SK-N-SH (cell line): ENCODE results near the gene PTGDS. TPM values are rescaled to one million over a fixed set of nuclear protein-coding genes. Genes with fewer than 3 reads are reported as not detected.

Experiments
- CTCF ChIA-PET: fragments of 300-600, 350-600 bp; formaldehyde crosslinking; extraction: SDS; loops from one replicate; lab custom pipeline; 2021; lab: Yijun Ruan, JAX
- POLR2A ChIA-PET: fragments of 350-600 bp; sonication (Branson Sonifier 250); formaldehyde crosslinking; extraction: SDS; loops from one replicate; lab custom pipeline; 2020; ENCODE audit warnings: antibody characterized with exemption, inconsistent platforms; lab: Yijun Ruan, JAX
- DNase-seq: peaks from one replicate; pipeline ENCODE4 v3.0.0; 2012
- H2AFZ ChIP-seq: fragments of 200-600 bp; sonication (generic); 2 replicates; pipeline ENCODE4 v1.8.1; 2016; ENCODE audit warnings: antibody characterized with exemption, mild to moderate bottlenecking, low read depth
- H3F3A ChIP-seq: fragments of 200-600 bp; sonication (generic); replicated peaks from 2 replicates; pipeline ENCODE3; 2016; ENCODE audit warnings: antibody characterized with exemption, mild to moderate bottlenecking; ENCODE audit not compliant: insufficient read depth
- H3K27ac ChIP-seq, 2 experiments: fragments of 200-500 bp in 1 of 2; fragments of 200-600 bp in 1 of 2; sonication (Bioruptor generic) in 1 of 2; sonication (generic), shearing (Covaris generic) in 1 of 2; 2 replicates each; pipeline versions ENCODE4 v1.5.1 to v1.6.1; 2014 to 2016; ENCODE audit warnings: low read depth in 2 of 2, inconsistent platforms in 1 of 2, low read length in 1 of 2, mild to moderate bottlenecking in 1 of 2, mixed read lengths in 1 of 2
- H3K27me3 ChIP-seq: fragments of 200-600 bp; sonication (generic), shearing (Covaris generic); 2 replicates; pipeline ENCODE4 v1.6.1; 2016; ENCODE audit warnings: mixed run types; ENCODE audit not compliant: insufficient read depth
- H3K36me3 ChIP-seq, 2 experiments: fragments of 200-500 bp in 1 of 2; fragments of 200-600 bp in 1 of 2; sonication (Bioruptor generic) in 1 of 2; sonication (generic) in 1 of 2; replicated peaks in 1 of 2; 2 replicates each; pipeline versions ENCODE3 to v1.5.1; 2014 to 2016; ENCODE audit warnings: low read length in 1 of 2, mild to moderate bottlenecking in 1 of 2; ENCODE audit not compliant: insufficient read depth in 2 of 2, control insufficient read depth in 1 of 2
- H3K4me1 ChIP-seq, 2 experiments: fragments of 200-500 bp in 1 of 2; fragments of 200-600 bp in 1 of 2; sonication (Bioruptor generic) in 1 of 2; sonication (generic), shearing (Covaris generic) in 1 of 2; 2 replicates each; pipeline versions ENCODE4 v1.5.1 to v1.6.1; 2014 to 2016; ENCODE audit warnings: low read depth in 1 of 2, low read length in 1 of 2, mixed run types in 1 of 2; ENCODE audit not compliant: insufficient read depth in 2 of 2, control insufficient read depth in 1 of 2
- H3K4me2 ChIP-seq: fragments of 200-600 bp; sonication (generic), shearing (Covaris generic); 2 replicates; pipeline ENCODE4 v1.6.1; 2017; ENCODE audit warnings: mixed run types
- H3K4me3 ChIP-seq, 2 experiments: fragments of 200-500 bp in 1 of 2; fragments of 200-600 bp in 1 of 2; sonication (Bioruptor generic) in 1 of 2; sonication (generic), shearing (Covaris generic) in 1 of 2; 2 replicates each; pipeline versions ENCODE4 v1.5.1 to v1.8.1; 2014 to 2016; ENCODE audit warnings: low read depth in 2 of 2, inconsistent platforms in 1 of 2, low read length in 1 of 2, mild to moderate bottlenecking in 1 of 2, mixed read lengths in 1 of 2, moderate library complexity in 1 of 2
- H3K79me2 ChIP-seq: fragments of 200-600 bp; sonication (generic); 2 replicates; pipeline ENCODE4 v1.8.1; 2017; ENCODE audit warnings: mild to moderate bottlenecking; ENCODE audit not compliant: insufficient read depth
- H3K9ac ChIP-seq: fragments of 200-600 bp; sonication (generic); 2 replicates; pipeline ENCODE4 v1.6.1; 2017; ENCODE audit warnings: mixed run types
- H3K9me2 ChIP-seq: fragments of 200-600 bp; sonication (generic); 2 replicates; pipeline ENCODE4 v1.6.1; 2017; ENCODE audit warnings: mixed run types
- H3K9me3 ChIP-seq: fragments of 200-600 bp; sonication (generic); 2 replicates; pipeline ENCODE4 v1.6.1; 2017; ENCODE audit warnings: mixed run types, mild to moderate bottlenecking, moderate library complexity
- H4K20me1 ChIP-seq: fragments of 200-600 bp; sonication (generic); 2 replicates; pipeline ENCODE4 v1.6.1; 2017; ENCODE audit warnings: mild to moderate bottlenecking, mixed run types; ENCODE audit not compliant: insufficient read depth
- ELF1 ChIP-seq: IDR thresholded peaks from 2 replicates; pipeline ENCODE4 v1.4.0; 2012
- EZH2phosphoT487 ChIP-seq: fragments of 200-600 bp; sonication (generic); IDR thresholded peaks from 2 replicates; pipeline ENCODE4 v1.6.1; 2017; ENCODE audit warnings: low read depth, mixed run types, mild to moderate bottlenecking, antibody characterized with exemption, moderate library complexity, borderline replicate concordance
- JUND ChIP-seq: IDR thresholded peaks from 2 replicates; pipeline ENCODE4 v1.4.0; 2012
- NFIC ChIP-seq: IDR thresholded peaks from 2 replicates; pipeline ENCODE4 v1.4.0; 2012; ENCODE audit warnings: borderline replicate concordance
- POLR2AphosphoS5 ChIP-seq: IDR thresholded peaks from 2 replicates; pipeline ENCODE4 v1.6.1; 2012; ENCODE audit warnings: low read depth, low read length
- RXRA ChIP-seq: IDR thresholded peaks from 2 replicates; pipeline ENCODE4 v1.4.0; 2012; ENCODE audit warnings: low read depth, mild to moderate bottlenecking, borderline replicate concordance
- SMC3 ChIP-seq: IDR thresholded peaks from 2 replicates; pipeline ENCODE4 v1.6.1; 2012; ENCODE audit warnings: low read depth, low read length, improper control_type of control experiment
- TCF12 ChIP-seq: IDR thresholded peaks from 2 replicates; pipeline ENCODE4 v1.4.0; 2012
- TEAD4 ChIP-seq: IDR thresholded peaks from 2 replicates; pipeline ENCODE4 v1.4.0; 2012; ENCODE audit warnings: mild to moderate bottlenecking, borderline replicate concordance; ENCODE audit not compliant: insufficient read depth
- WGBS: methylation state at CpG from one replicate; pipeline ENCODE4 v1.1.6; 2017; ENCODE audit warnings: low lambda C conversion rate; 5-methylcytosine and 5-hydroxymethylcytosine counted together
- polyA plus RNA-seq, 3 experiments: library from polyadenylated mRNA; depleted of rRNA; stranded (reverse); fragments of >200 nt; gene quantifications; 2 replicates each; pipeline ENCODE4 v1.2.3, GENCODE V29; 2012
- TF ChIP-seq, protein P1 (sequence below): IDR thresholded peaks from 2 replicates; pipeline ENCODE4 v1.4.0; 2012; ENCODE audit warnings: low read depth, borderline replicate concordance
- TF ChIP-seq, protein P2 (sequence below): fragments of 200-600 bp; sonication (generic); IDR thresholded peaks from 2 replicates; pipeline ENCODE4 v1.6.1; 2017; ENCODE audit warnings: antibody characterized with exemption, mild to moderate bottlenecking, moderate library complexity

PTGDS gene
- polyA plus RNA-seq, 1 of the 3 experiments (the other 2 are of a cell fraction): not detected

DNA sequence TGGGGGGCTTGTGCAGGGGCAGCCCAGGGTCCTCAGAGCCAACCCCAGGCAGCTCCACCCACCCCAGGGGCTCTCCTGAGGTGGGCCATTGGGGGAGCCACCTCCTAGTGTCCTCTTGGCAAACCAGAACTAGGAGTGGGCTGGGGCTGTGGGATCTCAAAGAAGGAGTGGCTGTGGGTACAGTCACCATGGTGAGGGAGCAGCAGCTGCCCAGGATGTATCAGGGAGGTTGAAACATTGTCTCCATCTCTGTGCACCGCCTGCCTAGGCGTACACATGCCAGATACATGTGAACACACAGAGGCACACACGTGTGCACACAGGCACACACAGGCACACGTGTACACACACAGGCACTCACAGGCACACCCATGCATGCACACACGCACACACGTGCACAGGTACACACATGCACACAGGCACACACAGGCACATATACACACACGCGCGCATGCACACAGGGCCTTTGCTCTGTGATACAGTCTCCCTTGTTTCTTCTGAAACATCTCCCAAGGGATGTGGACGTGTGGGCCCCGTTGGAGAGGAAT, 14.5 kb upstream of the PTGDS start:
- 83% methylated on average over 9 of the region's 11 CpGs for WGBS
- Histone ChIP-seq H3K9me2 (no peaks in the 10 kb centered on the region), H3K4me2 (no peak overlapping the region), H3K27ac (no peak overlapping the region), H3F3A (no peaks in the 10 kb centered on the region), H3K36me3 (no peaks in the 10 kb centered on the region)
- DNase-seq: no peak
- TF ChIP-seq TEAD4: no peak
- TF ChIP-seq, all 33 proteins: peak for 0
- Histone ChIP-seq H3K4me1 (peaks cover 0 to 8% of the 10 kb centered on the region in 2 experiments; a peak in 1 of 4 replicates), H3K9me3 (no peaks in the 10 kb centered on the region), H4K20me1 (no peaks in the 10 kb centered on the region), H3K79me2 (no peaks in the 10 kb centered on the region), H2AFZ (no peak overlapping the region), H3K9ac (no peak overlapping the region), H3K4me3 (no peak overlapping the region), H3K27me3 (no peaks in the 10 kb centered on the region)
- POLR2A ChIA-PET: interaction anchor here (0.6 kb wide), 1 partner anchor 8 kb away, joined by 4 read pairs; no protein-coding TSS in a partner anchor
- CTCF ChIA-PET: interaction anchor here (0.6 to 1.6 kb wide), 3 partner anchors 8 to 68 kb away, joined by 3 to 6 read pairs (median 4); partner anchors contain the start of genes C8G and FBXW5

DNA sequence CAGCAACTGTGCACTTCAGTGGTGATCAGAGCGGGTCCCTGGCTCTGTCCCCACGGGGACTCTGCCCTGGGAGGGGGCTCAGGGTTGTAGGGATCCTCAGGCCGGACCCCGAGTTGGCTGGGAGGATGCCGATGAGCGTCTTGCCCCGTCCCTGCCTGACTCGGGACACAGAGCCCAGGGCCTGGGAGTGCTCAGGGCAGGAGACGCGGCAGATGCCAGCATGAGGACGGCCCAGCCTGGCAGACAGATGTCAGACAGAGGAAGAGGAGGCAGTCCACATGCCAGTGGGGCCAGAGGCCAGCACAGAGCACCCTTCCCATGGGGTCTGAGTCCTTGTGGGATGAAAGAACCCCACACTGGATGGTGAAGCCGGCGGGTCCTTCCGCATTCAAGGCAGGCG, 14.0 kb upstream of the PTGDS start:
- DNase-seq: no peak
- no peak overlapping the region for H3K27ac ChIP-seq
- H3K4me2 ChIP-seq: no peak overlapping the region
- H3K79me2 ChIP-seq: no peaks in the 10 kb centered on the region
- TF ChIP-seq, protein P1, sequence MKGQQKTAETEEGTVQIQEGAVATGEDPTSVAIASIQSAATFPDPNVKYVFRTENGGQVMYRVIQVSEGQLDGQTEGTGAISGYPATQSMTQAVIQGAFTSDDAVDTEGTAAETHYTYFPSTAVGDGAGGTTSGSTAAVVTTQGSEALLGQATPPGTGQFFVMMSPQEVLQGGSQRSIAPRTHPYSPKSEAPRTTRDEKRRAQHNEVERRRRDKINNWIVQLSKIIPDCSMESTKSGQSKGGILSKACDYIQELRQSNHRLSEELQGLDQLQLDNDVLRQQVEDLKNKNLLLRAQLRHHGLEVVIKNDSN: no peak
- TF ChIP-seq SMC3 (no peak), RXRA (no peak), TEAD4 (no peak), ELF1 (no peak), TCF12 (no peak), JUND (no peak), NFIC (no peak), EZH2phosphoT487 (no peak), POLR2AphosphoS5 (no peak)
- TF ChIP-seq, protein P2, sequence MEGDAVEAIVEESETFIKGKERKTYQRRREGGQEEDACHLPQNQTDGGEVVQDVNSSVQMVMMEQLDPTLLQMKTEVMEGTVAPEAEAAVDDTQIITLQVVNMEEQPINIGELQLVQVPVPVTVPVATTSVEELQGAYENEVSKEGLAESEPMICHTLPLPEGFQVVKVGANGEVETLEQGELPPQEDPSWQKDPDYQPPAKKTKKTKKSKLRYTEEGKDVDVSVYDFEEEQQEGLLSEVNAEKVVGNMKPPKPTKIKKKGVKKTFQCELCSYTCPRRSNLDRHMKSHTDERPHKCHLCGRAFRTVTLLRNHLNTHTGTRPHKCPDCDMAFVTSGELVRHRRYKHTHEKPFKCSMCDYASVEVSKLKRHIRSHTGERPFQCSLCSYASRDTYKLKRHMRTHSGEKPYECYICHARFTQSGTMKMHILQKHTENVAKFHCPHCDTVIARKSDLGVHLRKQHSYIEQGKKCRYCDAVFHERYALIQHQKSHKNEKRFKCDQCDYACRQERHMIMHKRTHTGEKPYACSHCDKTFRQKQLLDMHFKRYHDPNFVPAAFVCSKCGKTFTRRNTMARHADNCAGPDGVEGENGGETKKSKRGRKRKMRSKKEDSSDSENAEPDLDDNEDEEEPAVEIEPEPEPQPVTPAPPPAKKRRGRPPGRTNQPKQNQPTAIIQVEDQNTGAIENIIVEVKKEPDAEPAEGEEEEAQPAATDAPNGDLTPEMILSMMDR: no peak
- H3F3A ChIP-seq: no peaks in the 10 kb centered on the region
- H3K4me1 ChIP-seq: peaks cover 0 to 8% of the 10 kb centered on the region in 2 experiments; a peak in 1 of 4 replicates
- no peak overlapping the region for H3K4me3 ChIP-seq
- H3K9me3 ChIP-seq: no peaks in the 10 kb centered on the region
- no peak overlapping the region for H3K9ac ChIP-seq
- H3K27me3 ChIP-seq: no peaks in the 10 kb centered on the region
- WGBS: 79% methylated on average over 14 of the region's 15 CpGs
- POLR2A ChIA-PET: no interaction called here
- no peaks in the 10 kb centered on the region for H3K9me2 ChIP-seq
- CTCF ChIA-PET: interaction anchor here (0.6 to 1.9 kb wide), 3 partner anchors 19 to 68 kb away, joined by 3 to 7 read pairs (median 6); partner anchors contain the start of genes C8G and FBXW5
- H3K36me3 ChIP-seq: no peaks in the 10 kb centered on the region
- no peaks in the 10 kb centered on the region for H4K20me1 ChIP-seq
- H2AFZ ChIP-seq: no peak overlapping the region
